Glomerular visceral epithelial cell (primary cell): ENCODE results near the gene SWAP70.
A peak's percentile ranks its signal among the peaks of the same experiment; 100 is the strongest.
"Not testable (repeated sequence)": the region's sequence is repeated elsewhere in the genome, so short reads cannot be mapped to it uniquely, and the experiment has no call there.

Experiments
- DNase-seq: peaks from one replicate; pipeline ENCODE4 v3.0.0-alpha.2; 2016; ENCODE audit errors: extremely low spot score

The SWAP70 gene

GRCh38 chr11:9722023-9722422 is 58.1 kb downstream of the SWAP70 start:
- no peak for DNase-seq

GRCh38 chr11:9722893-9723292 is 59.0 kb downstream of the SWAP70 start:
- no peak for DNase-seq

GRCh38 chr11:9726321-9727022 is 62.6 kb downstream of the SWAP70 start:
- peak; percentile 55 for DNase-seq

- no peak for DNase-seq
Observed at GRCh38 chr11:9728058-9728457, 64.2 kb downstream of the SWAP70 start.

GRCh38 chr11:9731256-9731655 is 67.4 kb downstream of the SWAP70 start:
- DNase-seq, result no peak

- no peak for DNase-seq
Observed at GRCh38 chr11:9732453-9732852, 68.6 kb downstream of the SWAP70 start.

GRCh38 chr11:9733212-9733611 is 69.3 kb downstream of the SWAP70 start:
- DNase-seq, result no peak

GRCh38 chr11:9735236-9735635 is 71.4 kb downstream of the SWAP70 start:
- DNase-seq, result no peak

- DNase-seq, result no peak
Observed at GRCh38 chr11:9735919-9736318, 72.0 kb downstream of the SWAP70 start.

GRCh38 chr11:9736365-9736764 is 72.5 kb downstream of the SWAP70 start:
- DNase-seq, result no peak

GRCh38 chr11:9738116-9738515 is 74.2 kb downstream of the SWAP70 start:
- no peak for DNase-seq

- no peak for DNase-seq
Observed at GRCh38 chr11:9738707-9739106, 74.8 kb downstream of the SWAP70 start.

GRCh38 chr11:9739123-9739900 is 75.4 kb downstream of the SWAP70 start:
- no peak for DNase-seq

GRCh38 chr11:9740202-9740883 is 76.5 kb downstream of the SWAP70 start:
- DNase-seq, result no peak

GRCh38 chr11:9741260-9741659 is 77.4 kb downstream of the SWAP70 start:
- DNase-seq, result no peak

- DNase-seq, result not testable (repeated sequence)
Observed at GRCh38 chr11:9743512-9743911, 79.6 kb downstream of the SWAP70 start.

GRCh38 chr11:9745411-9746211 is 81.7 kb downstream of the SWAP70 start:
- DNase-seq, result no peak

GRCh38 chr11:9747229-9747628 is 83.4 kb downstream of the SWAP70 start:
- DNase-seq, result no peak

GRCh38 chr11:9747828-9748227 is 84.0 kb downstream of the SWAP70 start:
- no peak for DNase-seq

- DNase-seq, result peak; percentile 83
Observed at GRCh38 chr11:9748361-9748970, 84.6 kb downstream of the SWAP70 start.

GRCh38 chr11:9750551-9750950 is 86.7 kb downstream of the SWAP70 start:
- no peak for DNase-seq
